ENCODE results near the gene AGBL3. TPM values are rescaled to one million over a fixed set of nuclear protein-coding genes. Genes with fewer than 3 reads are reported as not detected.

The AGBL3 gene
- polyA plus RNA-seq, 3 donors: 0.03 to 0.20 (median 0.12) TPM

DNA sequence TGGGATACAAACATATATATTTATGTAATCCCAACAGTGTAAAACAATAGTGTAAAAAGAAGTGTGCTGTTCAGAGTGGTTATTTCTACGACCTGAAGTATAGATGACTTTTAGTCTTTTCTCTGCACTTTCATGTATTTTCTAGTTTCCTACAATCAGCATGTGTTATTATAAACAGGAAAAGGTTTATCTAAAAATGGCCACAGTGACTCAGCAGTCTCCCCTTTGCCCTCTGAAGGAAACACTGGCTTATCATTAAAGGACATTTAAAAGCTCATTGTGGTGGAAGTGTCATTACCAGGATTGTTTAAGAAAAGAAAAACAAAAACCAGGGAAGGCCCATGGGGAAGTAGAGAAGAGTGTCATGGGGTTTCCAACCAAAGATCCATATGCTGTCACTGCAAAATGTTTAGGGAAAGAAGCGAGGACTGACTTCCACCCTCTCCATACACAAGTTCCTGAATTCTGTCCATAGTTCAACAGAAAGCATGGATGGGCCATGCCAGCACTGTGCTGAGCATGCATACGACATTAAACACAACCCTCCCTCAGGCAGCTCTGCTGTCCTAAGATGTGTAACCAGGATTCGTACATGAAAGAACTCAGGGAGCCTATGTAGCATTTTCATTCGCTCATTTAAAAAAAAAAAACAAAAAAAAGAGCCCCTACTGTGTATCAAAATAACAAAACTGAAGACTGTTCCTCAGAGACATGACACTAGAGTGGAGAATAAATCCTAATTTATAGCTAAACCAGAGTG, 174.0 kb downstream of the AGBL3 start:
- 67% methylated on average over 1 of the region's 5 CpGs for WGBS (ENCODE audit: insufficient coverage)
- DNase-seq: peak in 2 of 3 donors; percentile 38 to 44
- peaks cover 79% of the 10 kb centered on the region for H3K79me2 ChIP-seq (ENCODE audit: insufficient read depth, low read length)
- Mint-ChIP-seq H3K4me3 (peak overlapping the region; percentile 43 to 68), H3K36me3 (peaks cover 58 to 70% of the 10 kb centered on the region in 2 donors), H3K4me1 (peaks cover 42% of the 10 kb centered on the region), H3K9me3 (peaks cover 18 to 28% (median 25%) of the 10 kb centered on the region in 7 donors), H3K27ac (peak overlapping the region; percentile 85 to 95 (median 91)), H3K27me3 (ENCODE audit: low read depth in 3 of 3) (no peaks in the 10 kb centered on the region)
- peaks cover 32 to 47% of the 10 kb centered on the region in 2 donors for H3K4me1 ChIP-seq (ENCODE audit: control insufficient read depth in 1 of 2, insufficient read depth in 2 of 2, low read length in 2 of 2)
- H3K9me3 ChIP-seq (replicated peaks in 1 of 2; ENCODE audit: control insufficient read depth in 1 of 2, insufficient read depth in 1 of 2, low read length in 2 of 2): peaks cover 13 to 22% of the 10 kb centered on the region in 2 donors
- no peak overlapping the region for H2AFZ ChIP-seq (ENCODE audit: insufficient read depth, low read depth, low read length, poor library complexity, severe bottlenecking)
- H4K20me1 ChIP-seq (ENCODE audit: insufficient read depth, low read length): peaks cover 43% of the 10 kb centered on the region
- H3K4me3 ChIP-seq (replicated peaks in 1 of 3; ENCODE audit: low read depth in 2 of 3, low read length in 3 of 3): peak overlapping the region in 1 of 3 experiments; percentile 48
- H3K9ac ChIP-seq (ENCODE audit: insufficient read depth, low read length, poor library complexity, severe bottlenecking): peak overlapping the region; percentile 44
- peak overlapping the region; percentile 50 for H3K4me2 ChIP-seq (replicated peaks; ENCODE audit: extremely low read depth, low read length, poor library complexity, severe bottlenecking)
- intact Hi-C loops (cut with micrococcal nuclease): loop anchor here in 1 of 2 donors (10.0 kb wide), 1 partner anchor 45 kb away; no protein-coding TSS in a partner anchor
- no peaks in the 10 kb centered on the region for H3K27me3 ChIP-seq (ENCODE audit: control insufficient read depth in 2 of 2, insufficient read depth in 2 of 2, low read length in 2 of 2)
- peak overlapping the region; percentile 59 to 82 for H3K27ac ChIP-seq (ENCODE audit: low read depth in 1 of 2, low read length in 2 of 2)
- TF ChIP-seq, protein P1, sequence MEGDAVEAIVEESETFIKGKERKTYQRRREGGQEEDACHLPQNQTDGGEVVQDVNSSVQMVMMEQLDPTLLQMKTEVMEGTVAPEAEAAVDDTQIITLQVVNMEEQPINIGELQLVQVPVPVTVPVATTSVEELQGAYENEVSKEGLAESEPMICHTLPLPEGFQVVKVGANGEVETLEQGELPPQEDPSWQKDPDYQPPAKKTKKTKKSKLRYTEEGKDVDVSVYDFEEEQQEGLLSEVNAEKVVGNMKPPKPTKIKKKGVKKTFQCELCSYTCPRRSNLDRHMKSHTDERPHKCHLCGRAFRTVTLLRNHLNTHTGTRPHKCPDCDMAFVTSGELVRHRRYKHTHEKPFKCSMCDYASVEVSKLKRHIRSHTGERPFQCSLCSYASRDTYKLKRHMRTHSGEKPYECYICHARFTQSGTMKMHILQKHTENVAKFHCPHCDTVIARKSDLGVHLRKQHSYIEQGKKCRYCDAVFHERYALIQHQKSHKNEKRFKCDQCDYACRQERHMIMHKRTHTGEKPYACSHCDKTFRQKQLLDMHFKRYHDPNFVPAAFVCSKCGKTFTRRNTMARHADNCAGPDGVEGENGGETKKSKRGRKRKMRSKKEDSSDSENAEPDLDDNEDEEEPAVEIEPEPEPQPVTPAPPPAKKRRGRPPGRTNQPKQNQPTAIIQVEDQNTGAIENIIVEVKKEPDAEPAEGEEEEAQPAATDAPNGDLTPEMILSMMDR (IDR thresholded peaks at IDR 0.05): no peak
- H3K36me3 ChIP-seq (replicated peaks in 1 of 2; ENCODE audit: control insufficient read depth in 1 of 2, insufficient read depth in 2 of 2, low read length in 2 of 2): peaks cover 11 to 59% of the 10 kb centered on the region in 2 donors

DNA sequence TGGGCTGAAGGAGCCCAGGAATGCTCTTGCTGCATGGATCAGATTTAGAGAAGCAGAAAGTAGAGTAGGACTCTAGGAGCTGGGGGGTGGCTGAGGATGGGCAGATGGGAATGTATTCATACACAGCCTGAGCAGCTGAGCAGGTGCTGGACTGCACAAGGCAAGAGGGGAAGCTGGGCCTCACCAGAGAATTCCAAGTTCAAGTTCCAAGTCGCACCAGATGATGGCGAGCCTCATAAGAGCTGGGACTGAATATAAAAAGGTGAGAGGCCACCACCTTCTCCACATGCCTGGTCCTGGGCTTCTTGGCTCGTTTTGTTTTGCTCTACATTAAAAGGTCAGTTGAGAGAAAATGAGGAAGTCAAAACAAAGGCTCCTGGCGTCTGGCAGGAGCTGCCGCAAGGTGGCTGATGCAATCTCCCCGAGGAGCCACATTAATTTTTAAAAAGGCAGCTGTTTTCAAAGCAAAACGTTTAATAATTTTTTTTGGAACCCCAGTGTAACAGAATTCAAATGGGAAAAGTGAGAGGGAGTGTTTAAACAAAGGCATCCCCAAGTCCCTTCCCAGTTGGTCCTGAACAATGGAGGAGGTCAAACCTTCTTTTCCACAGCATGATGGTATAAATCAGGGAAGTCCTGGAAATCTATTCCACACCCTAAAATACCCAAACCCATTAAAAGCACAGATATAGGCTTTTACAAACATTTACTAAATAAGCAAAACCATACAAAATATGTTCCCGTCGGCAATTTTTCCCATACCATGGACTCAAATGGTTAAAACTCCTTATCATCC, 174.7 kb downstream of the AGBL3 start:
- peak overlapping the region; percentile 44 for H3K9ac ChIP-seq (ENCODE audit: insufficient read depth, low read length, poor library complexity, severe bottlenecking)
- peaks cover 11 to 20% (median 17%) of the 10 kb centered on the region in 7 donors for H3K9me3 Mint-ChIP-seq
- H3K4me1 ChIP-seq (ENCODE audit: control insufficient read depth in 1 of 2, insufficient read depth in 2 of 2, low read length in 2 of 2): peaks cover 32 to 50% of the 10 kb centered on the region in 2 donors
- TF ChIP-seq, protein P1 (IDR thresholded peaks at IDR 0.05): peak; percentile 13
- no peaks in the 10 kb centered on the region for H3K27me3 Mint-ChIP-seq (ENCODE audit: low read depth in 3 of 3)
- peaks cover 18 to 59% of the 10 kb centered on the region in 2 donors for H3K36me3 ChIP-seq (replicated peaks in 1 of 2; ENCODE audit: control insufficient read depth in 1 of 2, insufficient read depth in 2 of 2, low read length in 2 of 2)
- DNase-seq: peak; percentile 54 to 75 (median 68)
- intact Hi-C loops (cut with micrococcal nuclease): loop anchor here in 1 of 2 donors (10.0 kb wide), 1 partner anchor 46 kb away; no protein-coding TSS in a partner anchor
- peak overlapping the region in 1 of 3 experiments; percentile 48 for H3K4me3 ChIP-seq (replicated peaks in 1 of 3; ENCODE audit: low read depth in 2 of 3, low read length in 3 of 3)
- peaks cover 50% of the 10 kb centered on the region for H4K20me1 ChIP-seq (ENCODE audit: insufficient read depth, low read length)
- peak overlapping the region; percentile 50 for H3K4me2 ChIP-seq (replicated peaks; ENCODE audit: extremely low read depth, low read length, poor library complexity, severe bottlenecking)
- peak overlapping the region; percentile 59 to 82 for H3K27ac ChIP-seq (ENCODE audit: low read depth in 1 of 2, low read length in 2 of 2)
- no peak overlapping the region for H2AFZ ChIP-seq (ENCODE audit: insufficient read depth, low read depth, low read length, poor library complexity, severe bottlenecking)
- peak overlapping the region; percentile 43 to 68 for H3K4me3 Mint-ChIP-seq
- H3K4me1 Mint-ChIP-seq: peaks cover 48% of the 10 kb centered on the region
- H3K36me3 Mint-ChIP-seq: peaks cover 61 to 70% of the 10 kb centered on the region in 2 donors
- WGBS (ENCODE audit: insufficient coverage): 40% methylated on average over 5 of the region's 9 CpGs
- peak overlapping the region; percentile 85 to 95 (median 91) for H3K27ac Mint-ChIP-seq
- H3K27me3 ChIP-seq (ENCODE audit: control insufficient read depth in 2 of 2, insufficient read depth in 2 of 2, low read length in 2 of 2): no peaks in the 10 kb centered on the region
- H3K9me3 ChIP-seq (replicated peaks in 1 of 2; ENCODE audit: control insufficient read depth in 1 of 2, insufficient read depth in 1 of 2, low read length in 2 of 2): peaks cover 9 to 15% of the 10 kb centered on the region in 2 donors
- H3K79me2 ChIP-seq (ENCODE audit: insufficient read depth, low read length): peaks cover 78% of the 10 kb centered on the region
